ENCODE measurements around the gene SCAP.
A peak's percentile ranks its signal among the peaks of the same experiment; 100 is the strongest.
"Not testable (repeated sequence)": the region's sequence is repeated elsewhere in the genome, so short reads cannot be mapped to it uniquely, and the experiment has no call there.

The SCAP gene

GRCh38 chr3:47394881-47395280 lies 80.9 kb downstream of the SCAP start:
- DNase-seq (ENCODE audit: low read depth): no peak

GRCh38 chr3:47394140-47394870 lies 81.4 kb downstream of the SCAP start:
- no peak for DNase-seq (ENCODE audit: low read depth)

GRCh38 chr3:47392933-47393332 lies 82.8 kb downstream of the SCAP start:
- DNase-seq (ENCODE audit: low read depth): no peak

- DNase-seq (ENCODE audit: low read depth): no peak
Measured at GRCh38 chr3:47385796-47386195, 89.9 kb downstream of the SCAP start.

GRCh38 chr3:47385007-47385406 lies 90.7 kb downstream of the SCAP start:
- no peak for DNase-seq (ENCODE audit: low read depth)

GRCh38 chr3:47384425-47384824 lies 91.3 kb downstream of the SCAP start:
- DNase-seq (ENCODE audit: low read depth): no peak

GRCh38 chr3:47381317-47382157 lies 94.2 kb downstream of the SCAP start:
- peak; percentile 46 for DNase-seq (ENCODE audit: low read depth)

GRCh38 chr3:47380601-47381316 lies 95.0 kb downstream of the SCAP start, which contains the start of gene PTPN23:
TSS of gene PTPN23 (plus strand) at chr3:47381021. CDS start at chr3:47381097, 76 bp downstream.
- peak; percentile 99 for DNase-seq (ENCODE audit: low read depth)

- no peak for DNase-seq (ENCODE audit: low read depth)
Measured at GRCh38 chr3:47380026-47380600, 95.6 kb downstream of the SCAP start.

GRCh38 chr3:47379411-47379899 lies 96.3 kb downstream of the SCAP start:
- no peak for DNase-seq (ENCODE audit: low read depth)

- no peak for DNase-seq (ENCODE audit: low read depth)
Measured at GRCh38 chr3:47378869-47379268, 96.9 kb downstream of the SCAP start.

GRCh38 chr3:47377186-47377585 lies 98.6 kb downstream of the SCAP start:
- DNase-seq (ENCODE audit: low read depth): no peak

- DNase-seq (ENCODE audit: low read depth): no peak
Measured at GRCh38 chr3:47376393-47376792, 99.3 kb downstream of the SCAP start.

GRCh38 chr3:47374587-47374986 lies 101.2 kb downstream of the SCAP start:
- DNase-seq (ENCODE audit: low read depth): no peak

- no peak for DNase-seq (ENCODE audit: low read depth)
Measured at GRCh38 chr3:47370887-47371697, 104.6 kb downstream of the SCAP start.

GRCh38 chr3:47370020-47370419 lies 105.7 kb downstream of the SCAP start:
- DNase-seq (ENCODE audit: low read depth): not testable (repeated sequence)

- DNase-seq (ENCODE audit: low read depth): no peak
Measured at GRCh38 chr3:47367631-47368030, 108.1 kb downstream of the SCAP start.

- no peak for DNase-seq (ENCODE audit: low read depth)
Measured at GRCh38 chr3:47366833-47367232, 108.9 kb downstream of the SCAP start.

GRCh38 chr3:47365213-47366153 lies 110.3 kb downstream of the SCAP start:
- no peak for DNase-seq (ENCODE audit: low read depth)
